GM12878 (cell line): ENCODE results near the gene RETN.

Experiments
- EZH2 ChIP-seq: IDR thresholded peaks from 2 replicates; pipeline ENCODE4 v1.6.1; 2012; ENCODE audit warnings: low read depth, mild to moderate bottlenecking, control low read depth, inconsistent platforms, low read length, borderline replicate concordance; ENCODE audit not compliant: control insufficient read depth
- KAT2A ChIP-seq: conservative IDR thresholded peaks from 2 replicates; pipeline ENCODE4 v1.6.1; 2011; ENCODE audit warnings: low read depth, low read length; ENCODE audit not compliant: control insufficient read depth
- SUZ12 ChIP-seq: fragments of 200-600 bp; sonication (generic); IDR thresholded peaks from one replicate; pipeline ENCODE4 v1.6.1; 2018; ENCODE audit warnings: antibody characterized with exemption, mild to moderate bottlenecking; ENCODE audit not compliant: unreplicated experiment
- TCF12 ChIP-seq: IDR thresholded peaks from 2 replicates; pipeline ENCODE4 v1.6.1; 2011; ENCODE audit warnings: low read depth, mild to moderate bottlenecking, low read length
- TF ChIP-seq, protein P1 (sequence below): IDR thresholded peaks from 2 replicates; pipeline ENCODE4 v1.6.1; 2012; ENCODE audit warnings: mild to moderate bottlenecking, low read depth, low read length
- TF ChIP-seq, protein P2 (sequence below), 3 experiments: IDR thresholded peaks in 2 of 3; conservative IDR thresholded peaks in 1 of 3; 2 replicates each; pipeline ENCODE4 v1.5.1; 2011; ENCODE audit warnings: low read depth in 3 of 3, low read length in 3 of 3, mild to moderate bottlenecking in 3 of 3, control low read depth in 2 of 3, moderate library complexity in 2 of 3, inconsistent platforms in 1 of 3, mixed read lengths in 1 of 3; ENCODE audit not compliant: control insufficient read depth in 2 of 3, insufficient read depth in 1 of 3; ENCODE audit errors: extremely low read depth in 1 of 3

DNA sequence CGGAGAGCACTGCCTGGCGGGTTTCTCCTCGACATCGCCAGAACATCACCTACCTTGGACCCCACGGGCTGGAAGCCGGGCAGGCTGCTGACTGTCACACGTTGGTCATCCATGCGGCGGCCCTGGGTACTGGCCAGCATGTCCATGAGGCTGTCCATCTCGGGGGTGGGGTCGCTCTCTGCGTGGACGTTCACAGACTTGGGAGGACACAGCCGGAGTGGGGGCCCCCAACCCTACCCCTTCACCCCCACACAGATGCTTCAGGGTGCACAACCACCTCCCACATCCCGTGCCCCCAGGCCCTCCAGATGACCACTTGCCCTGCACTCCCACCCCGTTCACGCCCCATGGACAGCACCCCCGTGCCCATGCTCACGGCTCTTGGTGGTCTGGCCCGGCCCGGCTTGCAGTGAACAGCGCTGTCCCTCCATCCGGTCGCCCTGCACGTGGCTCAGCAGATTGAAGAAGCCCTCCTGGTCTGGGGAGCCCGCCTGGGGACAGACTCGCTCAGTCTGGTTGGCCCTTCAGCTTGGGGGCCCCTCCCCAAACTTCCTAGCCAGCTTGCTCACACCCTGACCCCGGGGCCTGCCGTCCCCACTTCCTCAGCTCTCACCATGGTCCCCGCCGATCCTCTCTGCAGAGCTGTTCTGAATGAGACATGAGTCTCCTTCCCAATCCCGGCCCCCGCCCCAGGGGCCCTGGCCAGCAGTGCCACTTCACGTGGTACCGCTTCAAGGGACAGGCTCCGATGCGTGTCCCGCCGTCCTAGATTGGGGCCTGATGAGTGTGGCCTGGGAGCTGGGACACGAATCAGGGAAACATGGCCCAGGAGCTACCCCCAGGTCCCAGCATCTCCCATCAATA is 36.3 kb upstream of the RETN start:
- TF ChIP-seq SUZ12 (no peak), TCF12 (no peak), KAT2A (no peak), EZH2 (no peak)
- TF ChIP-seq, protein P1, sequence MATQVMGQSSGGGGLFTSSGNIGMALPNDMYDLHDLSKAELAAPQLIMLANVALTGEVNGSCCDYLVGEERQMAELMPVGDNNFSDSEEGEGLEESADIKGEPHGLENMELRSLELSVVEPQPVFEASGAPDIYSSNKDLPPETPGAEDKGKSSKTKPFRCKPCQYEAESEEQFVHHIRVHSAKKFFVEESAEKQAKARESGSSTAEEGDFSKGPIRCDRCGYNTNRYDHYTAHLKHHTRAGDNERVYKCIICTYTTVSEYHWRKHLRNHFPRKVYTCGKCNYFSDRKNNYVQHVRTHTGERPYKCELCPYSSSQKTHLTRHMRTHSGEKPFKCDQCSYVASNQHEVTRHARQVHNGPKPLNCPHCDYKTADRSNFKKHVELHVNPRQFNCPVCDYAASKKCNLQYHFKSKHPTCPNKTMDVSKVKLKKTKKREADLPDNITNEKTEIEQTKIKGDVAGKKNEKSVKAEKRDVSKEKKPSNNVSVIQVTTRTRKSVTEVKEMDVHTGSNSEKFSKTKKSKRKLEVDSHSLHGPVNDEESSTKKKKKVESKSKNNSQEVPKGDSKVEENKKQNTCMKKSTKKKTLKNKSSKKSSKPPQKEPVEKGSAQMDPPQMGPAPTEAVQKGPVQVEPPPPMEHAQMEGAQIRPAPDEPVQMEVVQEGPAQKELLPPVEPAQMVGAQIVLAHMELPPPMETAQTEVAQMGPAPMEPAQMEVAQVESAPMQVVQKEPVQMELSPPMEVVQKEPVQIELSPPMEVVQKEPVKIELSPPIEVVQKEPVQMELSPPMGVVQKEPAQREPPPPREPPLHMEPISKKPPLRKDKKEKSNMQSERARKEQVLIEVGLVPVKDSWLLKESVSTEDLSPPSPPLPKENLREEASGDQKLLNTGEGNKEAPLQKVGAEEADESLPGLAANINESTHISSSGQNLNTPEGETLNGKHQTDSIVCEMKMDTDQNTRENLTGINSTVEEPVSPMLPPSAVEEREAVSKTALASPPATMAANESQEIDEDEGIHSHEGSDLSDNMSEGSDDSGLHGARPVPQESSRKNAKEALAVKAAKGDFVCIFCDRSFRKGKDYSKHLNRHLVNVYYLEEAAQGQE: no peak
- TF ChIP-seq, protein P2, sequence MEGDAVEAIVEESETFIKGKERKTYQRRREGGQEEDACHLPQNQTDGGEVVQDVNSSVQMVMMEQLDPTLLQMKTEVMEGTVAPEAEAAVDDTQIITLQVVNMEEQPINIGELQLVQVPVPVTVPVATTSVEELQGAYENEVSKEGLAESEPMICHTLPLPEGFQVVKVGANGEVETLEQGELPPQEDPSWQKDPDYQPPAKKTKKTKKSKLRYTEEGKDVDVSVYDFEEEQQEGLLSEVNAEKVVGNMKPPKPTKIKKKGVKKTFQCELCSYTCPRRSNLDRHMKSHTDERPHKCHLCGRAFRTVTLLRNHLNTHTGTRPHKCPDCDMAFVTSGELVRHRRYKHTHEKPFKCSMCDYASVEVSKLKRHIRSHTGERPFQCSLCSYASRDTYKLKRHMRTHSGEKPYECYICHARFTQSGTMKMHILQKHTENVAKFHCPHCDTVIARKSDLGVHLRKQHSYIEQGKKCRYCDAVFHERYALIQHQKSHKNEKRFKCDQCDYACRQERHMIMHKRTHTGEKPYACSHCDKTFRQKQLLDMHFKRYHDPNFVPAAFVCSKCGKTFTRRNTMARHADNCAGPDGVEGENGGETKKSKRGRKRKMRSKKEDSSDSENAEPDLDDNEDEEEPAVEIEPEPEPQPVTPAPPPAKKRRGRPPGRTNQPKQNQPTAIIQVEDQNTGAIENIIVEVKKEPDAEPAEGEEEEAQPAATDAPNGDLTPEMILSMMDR (IDR thresholded peaks at IDR 0.05 in 2 of 3, conservative IDR thresholded peaks at IDR 0.05 in 1 of 3; ENCODE audit: control insufficient read depth in 2 of 3, extremely low read depth in 1 of 3, insufficient read depth in 1 of 3, low read depth in 3 of 3, low read length in 3 of 3): no peak
